ENCODE data around the gene SRL.

GRCh38 chr16:4198816-4199215, 43.1 kb downstream of the SRL start:
- no peak for TF ChIP-seq HMGXB4 (CRISPR knock-in tag; IDR thresholded peaks at IDR 0.05; ENCODE audit: borderline replicate concordance in 1 of 2, low read depth in 1 of 2)
- TF ChIP-seq NFIC (IDR thresholded peaks at IDR 0.05; ENCODE audit: low read length) = no peak
- no peak for TF ChIP-seq CTCF (CRISPR knock-in tag; IDR thresholded peaks at IDR 0.05)
- TF ChIP-seq MAFK (conservative IDR thresholded peaks at IDR 0.05 in 1 of 2, IDR thresholded peaks at IDR 0.05 in 1 of 2; ENCODE audit: low read length in 2 of 2) = no peak
- no peak for TF ChIP-seq PRDM10 (CRISPR knock-in tag; IDR thresholded peaks at IDR 0.05; ENCODE audit: low read depth)
- TF ChIP-seq ZNF207 (IDR thresholded peaks at IDR 0.05; ENCODE audit: borderline replicate concordance) = no peak
- TF ChIP-seq FOXA1 (IDR thresholded peaks at IDR 0.05) = no peak
- no peak for TF ChIP-seq FOXA1 (CRISPR knock-in tag; IDR thresholded peaks at IDR 0.05)
- TF ChIP-seq ZFX (CRISPR knock-in tag; IDR thresholded peaks at IDR 0.05; ENCODE audit: low read depth) = no peak
- TF ChIP-seq, protein P1, sequence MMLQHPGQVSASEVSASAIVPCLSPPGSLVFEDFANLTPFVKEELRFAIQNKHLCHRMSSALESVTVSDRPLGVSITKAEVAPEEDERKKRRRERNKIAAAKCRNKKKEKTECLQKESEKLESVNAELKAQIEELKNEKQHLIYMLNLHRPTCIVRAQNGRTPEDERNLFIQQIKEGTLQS (CRISPR knock-in tag; IDR thresholded peaks at IDR 0.05) = no peak
- no peak for TF ChIP-seq AKAP8 (CRISPR knock-in tag; IDR thresholded peaks at IDR 0.05)
- TF ChIP-seq ZNF121 (CRISPR knock-in tag; IDR thresholded peaks at IDR 0.05) = no peak
- TF ChIP-seq, protein P2, sequence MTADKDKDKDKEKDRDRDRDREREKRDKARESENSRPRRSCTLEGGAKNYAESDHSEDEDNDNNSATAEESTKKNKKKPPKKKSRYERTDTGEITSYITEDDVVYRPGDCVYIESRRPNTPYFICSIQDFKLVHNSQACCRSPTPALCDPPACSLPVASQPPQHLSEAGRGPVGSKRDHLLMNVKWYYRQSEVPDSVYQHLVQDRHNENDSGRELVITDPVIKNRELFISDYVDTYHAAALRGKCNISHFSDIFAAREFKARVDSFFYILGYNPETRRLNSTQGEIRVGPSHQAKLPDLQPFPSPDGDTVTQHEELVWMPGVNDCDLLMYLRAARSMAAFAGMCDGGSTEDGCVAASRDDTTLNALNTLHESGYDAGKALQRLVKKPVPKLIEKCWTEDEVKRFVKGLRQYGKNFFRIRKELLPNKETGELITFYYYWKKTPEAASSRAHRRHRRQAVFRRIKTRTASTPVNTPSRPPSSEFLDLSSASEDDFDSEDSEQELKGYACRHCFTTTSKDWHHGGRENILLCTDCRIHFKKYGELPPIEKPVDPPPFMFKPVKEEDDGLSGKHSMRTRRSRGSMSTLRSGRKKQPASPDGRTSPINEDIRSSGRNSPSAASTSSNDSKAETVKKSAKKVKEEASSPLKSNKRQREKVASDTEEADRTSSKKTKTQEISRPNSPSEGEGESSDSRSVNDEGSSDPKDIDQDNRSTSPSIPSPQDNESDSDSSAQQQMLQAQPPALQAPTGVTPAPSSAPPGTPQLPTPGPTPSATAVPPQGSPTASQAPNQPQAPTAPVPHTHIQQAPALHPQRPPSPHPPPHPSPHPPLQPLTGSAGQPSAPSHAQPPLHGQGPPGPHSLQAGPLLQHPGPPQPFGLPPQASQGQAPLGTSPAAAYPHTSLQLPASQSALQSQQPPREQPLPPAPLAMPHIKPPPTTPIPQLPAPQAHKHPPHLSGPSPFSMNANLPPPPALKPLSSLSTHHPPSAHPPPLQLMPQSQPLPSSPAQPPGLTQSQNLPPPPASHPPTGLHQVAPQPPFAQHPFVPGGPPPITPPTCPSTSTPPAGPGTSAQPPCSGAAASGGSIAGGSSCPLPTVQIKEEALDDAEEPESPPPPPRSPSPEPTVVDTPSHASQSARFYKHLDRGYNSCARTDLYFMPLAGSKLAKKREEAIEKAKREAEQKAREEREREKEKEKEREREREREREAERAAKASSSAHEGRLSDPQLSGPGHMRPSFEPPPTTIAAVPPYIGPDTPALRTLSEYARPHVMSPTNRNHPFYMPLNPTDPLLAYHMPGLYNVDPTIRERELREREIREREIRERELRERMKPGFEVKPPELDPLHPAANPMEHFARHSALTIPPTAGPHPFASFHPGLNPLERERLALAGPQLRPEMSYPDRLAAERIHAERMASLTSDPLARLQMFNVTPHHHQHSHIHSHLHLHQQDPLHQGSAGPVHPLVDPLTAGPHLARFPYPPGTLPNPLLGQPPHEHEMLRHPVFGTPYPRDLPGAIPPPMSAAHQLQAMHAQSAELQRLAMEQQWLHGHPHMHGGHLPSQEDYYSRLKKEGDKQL (CRISPR knock-in tag; IDR thresholded peaks at IDR 0.05; ENCODE audit: low read depth) = no peak

Data from HepG2 (cell line).